HepG2 (cell line): Measurements from ENCODE around the gene ARL6. TPM values are rescaled to one million over a fixed set of nuclear protein-coding genes. Genes with fewer than 3 reads are reported as not detected.

Experiments
- BHLHE40 ChIP-seq: IDR thresholded peaks from 2 replicates; pipeline ENCODE4 v1.6.1; 2011; ENCODE audit warnings: low read length, improper control_type of control experiment
- CREM ChIP-seq, 2 experiments: sonication (generic) in 1 of 2; formaldehyde crosslinking in 1 of 2; IDR thresholded peaks; 2 replicates each; pipeline versions ENCODE4 v1.4.0 to v1.6.1; 2016 to 2020; ENCODE audit warnings: antibody characterized with exemption in 1 of 2, mild to moderate bottlenecking in 1 of 2, missing genetic modification reagents in 1 of 2
- DZIP1 ChIP-seq: sonication (generic); formaldehyde crosslinking; IDR thresholded peaks from 2 replicates; pipeline ENCODE4 v1.5.0; 2020; ENCODE audit warnings: mild to moderate bottlenecking, missing genetic modification reagents
- FOXO1 ChIP-seq: sonication (generic); formaldehyde crosslinking; IDR thresholded peaks from 2 replicates; pipeline ENCODE4 v1.4.0; 2020; ENCODE audit warnings: missing genetic modification reagents
- HDAC1 ChIP-seq: sonication (generic); formaldehyde crosslinking; IDR thresholded peaks from 2 replicates; pipeline ENCODE4 v1.5.1; 2020; ENCODE audit warnings: mild to moderate bottlenecking, missing genetic modification reagents
- JUN ChIP-seq: sonication (generic); formaldehyde crosslinking; IDR thresholded peaks from 2 replicates; pipeline ENCODE4 v1.4.0; 2020; ENCODE audit warnings: mild to moderate bottlenecking, missing genetic modification reagents
- KLF11 ChIP-seq: IDR thresholded peaks from 2 replicates; pipeline ENCODE4 v1.6.1; 2016; ENCODE audit warnings: missing compliant biosample characterization
- MIER3 ChIP-seq: IDR thresholded peaks from 2 replicates; pipeline ENCODE4 v1.6.1; 2016; ENCODE audit warnings: missing compliant biosample characterization, borderline replicate concordance
- NR2F1 ChIP-seq, 2 experiments: fragments of 450-650 bp in 1 of 2; formaldehyde crosslinking in 1 of 2; IDR thresholded peaks; 2 replicates each; pipeline versions ENCODE4 v1.5.0 to v1.6.1; 2016 to 2020; ENCODE audit warnings: mild to moderate bottlenecking in 1 of 2, missing compliant biosample characterization in 1 of 2, missing genetic modification reagents in 1 of 2, moderate library complexity in 1 of 2
- ONECUT2 ChIP-seq: sonication (generic); formaldehyde crosslinking; IDR thresholded peaks from 2 replicates; pipeline ENCODE4 v1.4.0; 2020; ENCODE audit warnings: missing genetic modification reagents
- PLRG1 ChIP-seq: fragments of 450-650 bp; conservative IDR thresholded peaks from 2 replicates; pipeline ENCODE4 v1.6.1; 2016
- PPARG ChIP-seq: conservative IDR thresholded peaks from 2 replicates; pipeline ENCODE4 v1.6.1; 2016; ENCODE audit warnings: missing biosample characterization, missing genetic modification reagents
- ZBTB14 ChIP-seq: sonication (generic); formaldehyde crosslinking; IDR thresholded peaks from 2 replicates; pipeline ENCODE4 v1.4.0; 2020; ENCODE audit warnings: missing genetic modification reagents
- ZNF230 ChIP-seq: sonication (generic); formaldehyde crosslinking; IDR thresholded peaks from 2 replicates; pipeline ENCODE4 v1.4.0; 2020; ENCODE audit warnings: mild to moderate bottlenecking, missing genetic modification reagents
- ZNF407 ChIP-seq: sonication (generic); formaldehyde crosslinking; IDR thresholded peaks from one replicate; pipeline ENCODE4 v1.5.1; 2020; ENCODE audit warnings: mild to moderate bottlenecking, missing genetic modification reagents; ENCODE audit errors: not compliant biosample characterization
- ZNF605 ChIP-seq: sonication (generic); formaldehyde crosslinking; IDR thresholded peaks from 2 replicates; pipeline ENCODE4 v1.8.0; 2022; ENCODE audit warnings: mild to moderate bottlenecking, missing genetic modification reagents
- ZNF737 ChIP-seq: sonication (generic); formaldehyde crosslinking; IDR thresholded peaks from 2 replicates; pipeline ENCODE4 v1.5.0; 2020; ENCODE audit warnings: missing genetic modification reagents, mild to moderate bottlenecking, borderline replicate concordance
- ZNF780A ChIP-seq: sonication (generic); formaldehyde crosslinking; IDR thresholded peaks from 2 replicates; pipeline ENCODE4 v1.8.0; 2022; ENCODE audit warnings: mild to moderate bottlenecking, missing genetic modification reagents, moderate library complexity
- ZSCAN30 ChIP-seq: sonication (generic); formaldehyde crosslinking; IDR thresholded peaks from 2 replicates; pipeline ENCODE4 v1.5.0; 2020; ENCODE audit warnings: mild to moderate bottlenecking, missing genetic modification reagents
- ZSCAN31 ChIP-seq: sonication (generic); formaldehyde crosslinking; IDR thresholded peaks from 2 replicates; pipeline ENCODE4 v1.5.0; 2020; ENCODE audit warnings: low read depth, mild to moderate bottlenecking, missing genetic modification reagents
- polyA plus RNA-seq, 8 experiments: library from polyadenylated mRNA; depleted of rRNA in 3 of 8; stranded (reverse) in 7 of 8; unstranded in 1 of 8; fragments of >200 nt; fragmentation: Illumina TruSeq in 4 of 8; extraction: Trizol in 4 of 8; gene quantifications; 2 replicates each; pipeline versions ENCODE4 v1.2.1 to v1.2.3, GENCODE V29; 2011 to 2016; ENCODE audit warnings: low read depth in 4 of 8, missing spikeins in 1 of 8, mixed read lengths in 1 of 8; ENCODE audit not compliant: insufficient read depth in 1 of 8
- total RNA-seq, 5 experiments: library from RNA; depleted of rRNA; stranded (reverse); fragments of >200 nt; fragmentation: Illumina TruSeq; extraction: Trizol; gene quantifications; 2 replicates each; pipeline ENCODE4 v1.2.3, GENCODE V29; 2016; ENCODE audit warnings: low read depth in 1 of 5

The ARL6 gene
- total and polyA plus RNA-seq, 2 of the 13 experiments (the other 11 are each of a cell fraction or from before 2014, with no cell fraction given): 1.3 to 3.7 TPM

DNA sequence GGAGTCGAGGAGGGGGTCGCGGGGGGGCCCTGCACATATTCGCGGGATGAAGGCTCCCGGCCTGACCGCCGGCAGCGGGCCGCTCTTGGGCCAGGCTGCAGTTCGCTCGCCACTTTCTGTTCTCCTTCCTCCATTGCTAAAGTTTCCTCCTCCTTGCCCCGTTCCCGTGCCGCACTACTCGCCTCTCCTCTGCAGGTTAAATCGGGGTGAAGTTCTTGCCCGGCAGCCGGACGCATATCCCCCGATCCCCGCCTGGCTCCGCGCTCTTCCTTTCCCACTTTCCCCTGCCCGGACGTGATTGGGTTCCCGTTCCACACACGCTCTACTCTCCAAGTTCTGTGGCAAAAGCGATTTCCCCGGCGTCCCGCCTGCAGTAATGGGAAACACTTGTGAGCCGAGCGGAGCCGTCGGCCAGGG lies 57.8 kb downstream of the ARL6 start (continued):
- TF ChIP-seq ZBTB14 (CRISPR knock-in tag) (no peak), PPARG (CRISPR knock-in tag) (no peak), ZNF230 (CRISPR knock-in tag) (0 out of 2 replicates have a peak, but pooled peaks have one; percentile 4), JUN (no peak), FOXO1 (no peak), CREM (IDR thresholded peaks at IDR 0.05) (no peak), CREM (CRISPR knock-in tag; IDR thresholded peaks at IDR 0.05) (no peak), ZNF737 (CRISPR knock-in tag) (no peak), ZNF780A (CRISPR knock-in tag) (no peak), KLF11 (CRISPR knock-in tag) (no peak), ZSCAN30 (CRISPR knock-in tag) (0 out of 2 replicates have a peak, but pooled peaks have one; percentile 10), ZNF407 (CRISPR knock-in tag) (no peak), MIER3 (CRISPR knock-in tag) (no peak), NR2F1 (CRISPR knock-in tag; IDR thresholded peaks at IDR 0.05) (no peak), DZIP1 (no peak), ONECUT2 (CRISPR knock-in tag) (no peak), PLRG1 (no peak), ZSCAN31 (CRISPR knock-in tag) (no peak), BHLHE40 (no peak), ZNF605 (CRISPR knock-in tag) (no peak), HDAC1 (CRISPR knock-in tag) (peak; percentile 22; the same call in 1 of the 2 replicates)
